OCI-LY7 (cell line): ENCODE measurements around the gene TRIM41. TPM values are rescaled to one million over a fixed set of nuclear protein-coding genes. Genes with fewer than 3 reads are reported as not detected.

Experiments
- BruUV-seq: library from RNA; stranded (reverse); fragments of 400-500 nt; replicated peaks from 2 replicates; lab custom pipeline; 2021; lab: Mats Ljungman, UMichigan
- CTCF ChIA-PET: fragments of 300-600 bp; sonication (Branson Sonifier 250); formaldehyde crosslinking; loops from one replicate; lab custom pipeline; 2022; ENCODE audit warnings: antibody characterized with exemption; ENCODE audit not compliant: unreplicated experiment; lab: Charles Lee
- POLR2A ChIA-PET: fragments of 300-600 bp; sonication (Branson Sonifier 250); formaldehyde crosslinking; loops from one replicate; lab custom pipeline; 2022; ENCODE audit warnings: antibody characterized with exemption; lab: Charles Lee
- DNase-seq: peaks from one replicate; pipeline ENCODE4 v3.0.0-alpha.2; 2015; ENCODE audit warnings: low spot score
- H2AFZ ChIP-seq: fragments of 200-600 bp; sonication (generic), shearing (Covaris generic); 2 replicates; pipeline ENCODE4 v1.6.1; 2014; ENCODE audit warnings: mild to moderate bottlenecking, antibody characterized with exemption, low read length, moderate library complexity
- H3K27ac ChIP-seq: fragments of 200-600 bp; sonication (generic); 2 replicates; pipeline ENCODE4 v1.5.1; 2014; ENCODE audit warnings: mixed run types, low read depth, mild to moderate bottlenecking, moderate library complexity, low read length, inconsistent platforms; ENCODE audit not compliant: poor library complexity, severe bottlenecking
- H3K36me3 ChIP-seq: fragments of 200-600 bp; sonication (generic); 2 replicates; pipeline ENCODE4 v1.6.1; 2014; ENCODE audit warnings: mild to moderate bottlenecking, antibody characterized with exemption, low read length, moderate library complexity, mixed read lengths; ENCODE audit not compliant: insufficient read depth
- H3K4me1 ChIP-seq: fragments of 200-600 bp; sonication (generic); 2 replicates; pipeline ENCODE4 v1.5.1; 2014; ENCODE audit warnings: mild to moderate bottlenecking, low read length; ENCODE audit not compliant: insufficient read depth, poor library complexity, severe bottlenecking
- H3K4me2 ChIP-seq: fragments of 200-600 bp; sonication (generic); 2 replicates; pipeline ENCODE4 v1.6.1; 2014; ENCODE audit warnings: mild to moderate bottlenecking, low read length
- H3K4me3 ChIP-seq: fragments of 200-600 bp; sonication (generic); 2 replicates; pipeline ENCODE4 v1.5.1; 2014; ENCODE audit warnings: mild to moderate bottlenecking, low read depth, low read length; ENCODE audit not compliant: poor library complexity, severe bottlenecking
- H3K79me2 ChIP-seq: fragments of 200-600 bp; sonication (generic); 2 replicates; pipeline ENCODE4 v1.6.1; 2016; ENCODE audit warnings: low read depth, mild to moderate bottlenecking, low read length, moderate library complexity, mixed read lengths; ENCODE audit not compliant: insufficient read depth
- H3K9me2 ChIP-seq: fragments of 200-600 bp; sonication (generic); 2 replicates; pipeline ENCODE4 v1.6.1; 2016; ENCODE audit warnings: mild to moderate bottlenecking, low read length, mixed read lengths; ENCODE audit not compliant: insufficient read depth
- H3K9me3 ChIP-seq: fragments of 200-600 bp; sonication (generic); 2 replicates; pipeline ENCODE4 v1.6.1; 2014; ENCODE audit warnings: mild to moderate bottlenecking, mixed run types, low read length, mixed read lengths
- H4K20me1 ChIP-seq: fragments of 200-600 bp; sonication (generic); 2 replicates; pipeline ENCODE4 v1.6.1; 2014; ENCODE audit warnings: mild to moderate bottlenecking, antibody characterized with exemption, low read length, moderate library complexity, mixed read lengths; ENCODE audit not compliant: insufficient read depth
- CTCF ChIP-seq: fragments of 200-600 bp; sonication (generic); conservative IDR thresholded peaks from 2 replicates; pipeline ENCODE4 v1.5.1; 2014; ENCODE audit warnings: mild to moderate bottlenecking, antibody characterized with exemption, low read length, moderate library complexity, mixed read lengths
- EZH2phosphoT487 ChIP-seq: fragments of 200-600 bp; sonication (generic); IDR thresholded peaks from 2 replicates; pipeline ENCODE4 v1.6.1; 2018; ENCODE audit warnings: low read depth, borderline replicate concordance, mild to moderate bottlenecking, mixed run types, antibody characterized with exemption, low read length, moderate library complexity, mixed read lengths
- intact Hi-C: fragments of 100-400 bp; cut with micrococcal nuclease; formaldehyde crosslinking; loops from one replicate; pipeline ENCODE4 v1.10.0; 2022; ENCODE audit not compliant: unreplicated experiment
- total RNA-seq, 2 experiments: library from RNA; depleted of rRNA in 1 of 2; stranded (reverse); fragments of >200 nt in 1 of 2; shearing (Covaris generic) in 1 of 2; gene quantifications; 2 replicates each; pipeline ENCODE4 v1.2.3, GENCODE V29; 2014 to 2022

The TRIM41 gene
- total RNA-seq, 2 experiments from 2014 or later, result 30.2 to 73.4 TPM

- H3K9me3 ChIP-seq, result no peaks in the 10 kb centered on the region
- H3K9me2 ChIP-seq, result no peaks in the 10 kb centered on the region
- CTCF ChIA-PET, result interaction anchor here (1.2 kb wide), 1 partner anchor 10 kb away, joined by 6 read pairs; no protein-coding TSS in a partner anchor
- H3K27ac ChIP-seq, result no peak overlapping the region
- H3K4me3 ChIP-seq, result no peak overlapping the region
- H3K79me2 ChIP-seq, result no peaks in the 10 kb centered on the region
- peak overlapping the region; percentile 36; the same call in 1 of the 2 replicates for H3K4me2 ChIP-seq
- TF ChIP-seq EZH2phosphoT487 (no peak), CTCF (no peak)
- H4K20me1 ChIP-seq, result no peaks in the 10 kb centered on the region
- H2AFZ ChIP-seq, result peak overlapping the region; percentile 41; the same call in 1 of the 2 replicates
- POLR2A ChIA-PET, result interaction anchor here (1.0 kb wide), 1 partner anchor 12 kb away, joined by 4 read pairs; no protein-coding TSS in a partner anchor
- peaks cover 35% of the 10 kb centered on the region for H3K4me1 ChIP-seq
- H3K36me3 ChIP-seq, result no peaks in the 10 kb centered on the region
- no TSS peak for BruUV-seq
- intact Hi-C loops, result no loop called here
- DNase-seq, result no peak
Measured at GRCh38 chr5:181182651-181183050, 40.4 kb upstream of the TRIM41 start.

GRCh38 chr5:181184845-181185216, 38.2 kb upstream of the TRIM41 start:
- H3K4me2 ChIP-seq, result peak overlapping the region; percentile 94
- H3K4me1 ChIP-seq, result peaks cover 38% of the 10 kb centered on the region
- intact Hi-C loops, result loop anchor here (1.0 kb wide), 1 partner anchor 25 kb away; no protein-coding TSS in a partner anchor
- ChIA-PET CTCF (interaction anchor here (0.6 to 1.0 kb wide), 4 partner anchors 11 to 40 kb away, joined by 3 to 4 read pairs (median 4); no protein-coding TSS in a partner anchor), POLR2A (interaction anchor here (0.6 to 2.1 kb wide), 12 partner anchors 12 to 134 kb away, joined by 3 to 13 read pairs (median 6); partner anchors contain the start of genes TRIM41 and TRIM52)
- H4K20me1 ChIP-seq, result no peaks in the 10 kb centered on the region
- TF ChIP-seq EZH2phosphoT487 (no peak), CTCF (no peak)
- H3K4me3 ChIP-seq, result peak overlapping the region; percentile 70
- no peaks in the 10 kb centered on the region for H3K9me3 ChIP-seq
- H3K36me3 ChIP-seq, result no peaks in the 10 kb centered on the region
- no peaks in the 10 kb centered on the region for H3K9me2 ChIP-seq
- no TSS peak for BruUV-seq
- no peak for DNase-seq
- peak overlapping the region; percentile 76; the same call in 1 of the 2 replicates for H2AFZ ChIP-seq
- no peaks in the 10 kb centered on the region for H3K79me2 ChIP-seq
- peak overlapping the region; percentile 70 for H3K27ac ChIP-seq

GRCh38 chr5:181185560-181185959, 37.5 kb upstream of the TRIM41 start:
- no peaks in the 10 kb centered on the region for H3K9me3 ChIP-seq
- H3K4me1 ChIP-seq, result peaks cover 38% of the 10 kb centered on the region
- no peak overlapping the region for H2AFZ ChIP-seq
- ChIA-PET POLR2A (interaction anchor here (0.9 to 2.1 kb wide), 6 partner anchors 18 to 75 kb away, joined by 4 to 11 read pairs (median 8); partner anchors contain the start of genes TRIM41 and TRIM52), CTCF (interaction anchor here (1.0 kb wide), 1 partner anchor 39 kb away, joined by 4 read pairs; no protein-coding TSS in a partner anchor)
- no peak for TF ChIP-seq CTCF
- TF ChIP-seq EZH2phosphoT487, result no peak
- no peak for DNase-seq
- no peak overlapping the region for H3K27ac ChIP-seq
- no peak overlapping the region for H3K4me2 ChIP-seq
- no peaks in the 10 kb centered on the region for H3K9me2 ChIP-seq
- H4K20me1 ChIP-seq, result no peaks in the 10 kb centered on the region
- BruUV-seq, result no TSS peak
- no peak overlapping the region for H3K4me3 ChIP-seq
- intact Hi-C loops, result no loop called here
- no peaks in the 10 kb centered on the region for H3K36me3 ChIP-seq
- H3K79me2 ChIP-seq, result no peaks in the 10 kb centered on the region
